ENCODE results near the gene AKR1D1. TPM values are rescaled to one million over a fixed set of nuclear protein-coding genes. Genes with fewer than 3 reads are reported as not detected.
"Not testable (repeated sequence)": the region's sequence is repeated elsewhere in the genome, so short reads cannot be mapped to it uniquely, and the experiment has no call there.

AKR1D1 gene
- total RNA-seq, 1 donor from 2014 or later: not detected

- DNase-seq (ENCODE audit: low spot score in 2 of 2, unreplicated experiment in 2 of 2): no peak
- Mint-ChIP-seq H3K9me3 (peaks cover 10% of the 10 kb centered on the region), H3K4me3 (no peak overlapping the region), H3K27me3 (ENCODE audit: low read depth) (no peaks in the 10 kb centered on the region), H3K36me3 (no peaks in the 10 kb centered on the region), H3K4me1 (peaks cover 6% of the 10 kb centered on the region), H3K27ac (no peak overlapping the region)
- no peak for TF ChIP-seq CTCF (IDR thresholded peaks at IDR 0.05; ENCODE audit: unreplicated experiment)
Measured at GRCh38 chr7:138138244-138138643, 62.0 kb downstream of the AKR1D1 start.

DNA sequence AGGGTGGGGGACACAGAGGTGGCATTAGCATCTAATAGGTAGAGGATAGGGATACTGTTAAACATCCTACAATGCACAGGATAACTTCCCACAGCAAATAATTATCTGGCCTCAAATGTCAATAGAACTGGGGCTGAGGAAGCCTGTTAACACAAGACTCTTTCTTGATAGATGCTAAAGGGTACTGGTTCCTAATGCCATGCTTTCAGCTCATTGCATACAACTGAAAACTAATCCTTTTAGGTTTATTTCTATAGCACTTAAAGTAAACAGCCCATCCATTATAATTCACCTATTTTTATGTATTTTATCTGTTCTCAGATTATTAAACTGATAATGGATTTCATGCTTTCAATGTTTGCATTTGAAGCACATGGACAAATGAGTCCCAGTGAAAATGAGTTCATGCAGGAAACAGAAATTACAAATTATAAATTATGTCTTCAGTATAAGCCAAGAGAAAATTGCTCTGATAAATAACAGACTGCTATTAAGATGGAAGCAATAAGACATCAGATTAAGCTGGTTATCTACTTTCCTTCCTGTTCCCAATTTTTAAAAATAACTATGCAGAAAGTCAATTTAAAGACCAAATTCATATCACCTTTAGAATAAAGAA, 66.4 kb downstream of the AKR1D1 start:
- no peak overlapping the region for H3K4me3 Mint-ChIP-seq
- peaks cover 6% of the 10 kb centered on the region for H3K4me1 Mint-ChIP-seq
- no peak overlapping the region for H3K27ac Mint-ChIP-seq
- no peaks in the 10 kb centered on the region for H3K9me3 Mint-ChIP-seq
- TF ChIP-seq CTCF (IDR thresholded peaks at IDR 0.05; ENCODE audit: unreplicated experiment): no peak
- DNase-seq (ENCODE audit: low spot score in 2 of 2, unreplicated experiment in 2 of 2): no peak
- no peaks in the 10 kb centered on the region for H3K27me3 Mint-ChIP-seq (ENCODE audit: low read depth)
- H3K36me3 Mint-ChIP-seq: no peaks in the 10 kb centered on the region

GRCh38 chr7:138144958-138145357, 68.7 kb downstream of the AKR1D1 start:
- Mint-ChIP-seq H3K9me3 (no peaks in the 10 kb centered on the region), H3K4me1 (peaks cover 6% of the 10 kb centered on the region), H3K27ac (no peak overlapping the region), H3K4me3 (no peak overlapping the region), H3K27me3 (ENCODE audit: low read depth) (no peaks in the 10 kb centered on the region), H3K36me3 (no peaks in the 10 kb centered on the region)
- no peak for TF ChIP-seq CTCF (IDR thresholded peaks at IDR 0.05; ENCODE audit: unreplicated experiment)
- DNase-seq (ENCODE audit: low spot score in 2 of 2, unreplicated experiment in 2 of 2): no peak

DNA sequence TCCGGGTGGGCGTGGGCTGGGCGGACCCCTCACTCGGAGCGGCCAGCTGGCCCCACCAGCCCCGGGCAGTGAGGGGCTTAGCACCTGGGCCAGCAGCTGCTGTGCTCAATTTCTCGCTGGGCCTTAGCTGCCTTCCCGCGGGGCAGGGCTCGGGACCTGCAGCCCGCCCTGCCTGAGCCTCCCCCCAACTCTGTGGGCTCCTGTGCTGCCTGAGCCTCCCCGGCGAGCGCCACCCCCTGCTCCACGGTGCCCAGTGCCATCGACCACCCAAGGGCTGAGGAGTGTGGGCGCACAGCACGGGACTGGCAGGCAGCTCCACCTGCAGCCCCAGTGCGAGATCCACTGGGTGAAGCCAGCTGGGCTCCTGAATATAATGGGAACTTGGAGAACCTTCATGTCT, 70.0 kb downstream of the AKR1D1 start:
- H3K4me1 Mint-ChIP-seq; H3K36me3 Mint-ChIP-seq; H3K4me3 Mint-ChIP-seq; H3K9me3 Mint-ChIP-seq; DNase-seq (ENCODE audit: low spot score in 2 of 2, unreplicated experiment in 2 of 2); H3K27me3 Mint-ChIP-seq (ENCODE audit: low read depth); H3K27ac Mint-ChIP-seq: not testable (repeated sequence)

DNA sequence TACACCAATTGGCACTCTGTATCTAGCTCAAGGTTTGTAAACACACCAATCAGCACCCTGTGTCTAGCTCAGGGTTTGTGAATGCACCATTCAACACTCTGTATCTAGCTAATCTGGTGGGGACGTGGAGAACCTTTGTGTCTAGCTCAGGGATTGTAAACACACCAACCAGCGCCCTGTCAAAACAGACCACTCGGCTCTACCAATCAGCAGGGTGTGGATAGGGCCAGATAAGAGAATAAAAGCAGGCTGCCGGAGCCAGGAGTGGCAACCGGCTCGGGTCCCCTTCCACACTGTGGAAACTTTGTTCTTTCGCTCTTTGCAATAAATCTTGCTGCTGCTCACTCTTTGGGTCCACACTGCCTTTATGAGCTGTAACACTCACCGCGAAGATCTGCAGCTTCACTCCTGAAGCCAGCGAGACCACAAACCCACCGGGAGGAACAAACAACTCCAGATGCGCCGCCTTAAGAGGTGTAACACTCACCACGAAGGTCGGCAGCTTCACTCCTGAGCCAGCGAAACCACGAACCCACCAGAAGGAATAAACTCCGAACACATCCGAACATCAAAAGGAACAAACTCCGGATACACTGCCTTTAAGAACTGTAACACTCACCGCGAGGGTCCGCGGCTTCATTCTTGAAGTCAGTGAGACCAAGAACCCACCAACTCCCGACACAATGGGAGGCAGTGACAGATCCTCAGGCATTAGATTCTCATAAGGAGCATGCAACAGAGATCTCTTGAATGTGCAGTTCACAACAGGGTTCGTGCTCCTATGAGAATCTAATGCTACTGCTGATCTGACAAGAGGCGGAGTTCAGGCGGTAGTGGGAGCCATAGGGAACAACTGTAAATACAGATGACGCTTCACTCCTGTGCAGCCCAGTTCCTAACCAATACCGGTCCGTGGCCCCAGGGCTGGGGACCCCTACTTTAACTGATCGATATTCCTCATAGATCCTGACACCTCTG, 70.8 kb downstream of the AKR1D1 start:
- H3K27me3 Mint-ChIP-seq (ENCODE audit: low read depth); H3K9me3 Mint-ChIP-seq; H3K4me1 Mint-ChIP-seq; DNase-seq (ENCODE audit: low spot score in 2 of 2, unreplicated experiment in 2 of 2); H3K27ac Mint-ChIP-seq; H3K4me3 Mint-ChIP-seq; H3K36me3 Mint-ChIP-seq: not testable (repeated sequence)

- Mint-ChIP-seq H3K36me3 (no peaks in the 10 kb centered on the region), H3K27me3 (ENCODE audit: low read depth) (no peaks in the 10 kb centered on the region), H3K9me3 (peaks cover 4% of the 10 kb centered on the region), H3K4me1 (peaks cover 5% of the 10 kb centered on the region), H3K27ac (no peak overlapping the region), H3K4me3 (no peak overlapping the region)
- no peak for TF ChIP-seq CTCF (IDR thresholded peaks at IDR 0.05; ENCODE audit: unreplicated experiment)
- no peak for DNase-seq (ENCODE audit: low spot score in 2 of 2, unreplicated experiment in 2 of 2)
Measured at GRCh38 chr7:138151731-138152577, 75.7 kb downstream of the AKR1D1 start.
